Natural killer cell treated with Interleukin-12 subunit alpha and Interleukin-12 subunit beta and Interleukin-15 and Interleukin-18, amount 100 ng/mL, for 72 hours (primary cell): ENCODE data around the gene PSMD11. TPM values are rescaled to one million over a fixed set of nuclear protein-coding genes. Genes with fewer than 3 reads are reported as not detected.

Experiments used
- ATAC-seq, 2 donors: fragments of 150-1000 bp; cut with Tn5 transposase in 1 of 2; sonication (Bioruptor Pico), chemical (Tn5 transposase) in 1 of 2; 2 replicates each; pipeline ENCODE4 v1.10.0; 2021
- DNase-seq: peaks from one replicate; pipeline ENCODE4 v3.0.0; 2022; ENCODE audit warnings: low spot score
- H3K27ac Mint-ChIP-seq, 2 donors: 1 replicate in 1 of 2; 2 replicates in 1 of 2; pipeline ENCODE4 v1.8.0; 2022; ENCODE audit warnings: mixed read lengths in 2 of 2, mild to moderate bottlenecking in 1 of 2, moderate library complexity in 1 of 2
- H3K27me3 Mint-ChIP-seq, 2 donors: 1 replicate in 1 of 2; 2 replicates in 1 of 2; pipeline ENCODE4 v1.8.0; 2022; ENCODE audit warnings: mixed read lengths in 2 of 2
- H3K36me3 Mint-ChIP-seq: one replicate; pipeline ENCODE4 v1.8.0; 2022; ENCODE audit warnings: mixed read lengths
- H3K4me1 Mint-ChIP-seq, 2 donors: 1 replicate in 1 of 2; 2 replicates in 1 of 2; pipeline ENCODE4 v1.8.0; 2022; ENCODE audit warnings: low read depth in 2 of 2, mixed read lengths in 2 of 2, mild to moderate bottlenecking in 1 of 2
- H3K4me3 Mint-ChIP-seq: one replicate; pipeline ENCODE4 v1.8.0; 2022; ENCODE audit warnings: mixed read lengths
- H3K9me3 Mint-ChIP-seq: 2 replicates; pipeline ENCODE4 v1.8.0; 2022; ENCODE audit warnings: mixed read lengths
- total RNA-seq, 2 donors: library from RNA; stranded (reverse); gene quantifications; one replicate each; pipeline ENCODE4 v1.2.3, GENCODE V29; 2022

The PSMD11 gene
- total RNA-seq, 2 donors from 2014 or later = 179 to 203 TPM

GRCh38 chr17:32529604-32530003 lies 85.3 kb downstream of the PSMD11 start:
- H3K36me3 Mint-ChIP-seq = peaks cover 6% of the 10 kb centered on the region
- H3K27me3 Mint-ChIP-seq = no peaks in the 10 kb centered on the region
- ATAC-seq (no peak), DNase-seq (no peak)
- H3K27ac Mint-ChIP-seq = peak overlapping the region in 1 of 2 donors; percentile 73
- peaks cover 43 to 52% of the 10 kb centered on the region in 2 donors for H3K4me1 Mint-ChIP-seq
- H3K9me3 Mint-ChIP-seq = no peaks in the 10 kb centered on the region
- H3K4me3 Mint-ChIP-seq = no peak overlapping the region

Other genes with a start within 250 kb of the PSMD11 start
- under 1 TPM; 0.33 to 0.40 TPM for gene RHBDL3, start 178.7 kb upstream of the PSMD11 start, total RNA-seq
- gene C17orf75, start 102.3 kb upstream of the PSMD11 start, total RNA-seq = 10 to 100 TPM; 23.2 to 24.5 TPM
- 100 to 1,000 TPM; 311 to 319 TPM for gene ZNF207, start 94.4 kb upstream of the PSMD11 start, total RNA-seq
- 1 to 10 TPM; 3.7 to 5.9 TPM for gene CDK5R1, start 42.5 kb downstream of the PSMD11 start, total RNA-seq